HL-60 (cell line): ENCODE data around the gene SLC6A13.

Experiments
- POLR2AphosphoS5 ChIP-seq: IDR thresholded peaks from 2 replicates; pipeline ENCODE4 v1.6.1; 2012; ENCODE audit warnings: low read depth
- SPI1 ChIP-seq: IDR thresholded peaks from 2 replicates; pipeline ENCODE4 v1.6.1; 2012; ENCODE audit warnings: low read depth, mild to moderate bottlenecking, borderline replicate concordance
- TF ChIP-seq, protein P1 (sequence below): IDR thresholded peaks from one replicate; pipeline ENCODE4 v1.5.1; 2011; ENCODE audit warnings: low read length, control low read depth, inconsistent platforms; ENCODE audit not compliant: insufficient read depth

GRCh38 chr12:171743-172676 lies 90.6 kb downstream of the SLC6A13 start:
- TF ChIP-seq, protein P1, sequence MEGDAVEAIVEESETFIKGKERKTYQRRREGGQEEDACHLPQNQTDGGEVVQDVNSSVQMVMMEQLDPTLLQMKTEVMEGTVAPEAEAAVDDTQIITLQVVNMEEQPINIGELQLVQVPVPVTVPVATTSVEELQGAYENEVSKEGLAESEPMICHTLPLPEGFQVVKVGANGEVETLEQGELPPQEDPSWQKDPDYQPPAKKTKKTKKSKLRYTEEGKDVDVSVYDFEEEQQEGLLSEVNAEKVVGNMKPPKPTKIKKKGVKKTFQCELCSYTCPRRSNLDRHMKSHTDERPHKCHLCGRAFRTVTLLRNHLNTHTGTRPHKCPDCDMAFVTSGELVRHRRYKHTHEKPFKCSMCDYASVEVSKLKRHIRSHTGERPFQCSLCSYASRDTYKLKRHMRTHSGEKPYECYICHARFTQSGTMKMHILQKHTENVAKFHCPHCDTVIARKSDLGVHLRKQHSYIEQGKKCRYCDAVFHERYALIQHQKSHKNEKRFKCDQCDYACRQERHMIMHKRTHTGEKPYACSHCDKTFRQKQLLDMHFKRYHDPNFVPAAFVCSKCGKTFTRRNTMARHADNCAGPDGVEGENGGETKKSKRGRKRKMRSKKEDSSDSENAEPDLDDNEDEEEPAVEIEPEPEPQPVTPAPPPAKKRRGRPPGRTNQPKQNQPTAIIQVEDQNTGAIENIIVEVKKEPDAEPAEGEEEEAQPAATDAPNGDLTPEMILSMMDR = no peak
- no peak for TF ChIP-seq SPI1
- TF ChIP-seq POLR2AphosphoS5 = no peak
